GM18499 (cell line): ENCODE data around the gene TMEM18.
"Not testable (repeated sequence)": the region's sequence is repeated elsewhere in the genome, so short reads cannot be mapped to it uniquely, and the experiment has no call there.

Experiments used
- ATAC-seq: cut with Tn5 transposase; IDR thresholded peaks from one replicate; pipeline ENCODE4 v1.9.1; 2021; ENCODE audit warnings: moderate number of reproducible peaks; ENCODE audit not compliant: insufficient read depth, unreplicated experiment

Gene TMEM18

DNA sequence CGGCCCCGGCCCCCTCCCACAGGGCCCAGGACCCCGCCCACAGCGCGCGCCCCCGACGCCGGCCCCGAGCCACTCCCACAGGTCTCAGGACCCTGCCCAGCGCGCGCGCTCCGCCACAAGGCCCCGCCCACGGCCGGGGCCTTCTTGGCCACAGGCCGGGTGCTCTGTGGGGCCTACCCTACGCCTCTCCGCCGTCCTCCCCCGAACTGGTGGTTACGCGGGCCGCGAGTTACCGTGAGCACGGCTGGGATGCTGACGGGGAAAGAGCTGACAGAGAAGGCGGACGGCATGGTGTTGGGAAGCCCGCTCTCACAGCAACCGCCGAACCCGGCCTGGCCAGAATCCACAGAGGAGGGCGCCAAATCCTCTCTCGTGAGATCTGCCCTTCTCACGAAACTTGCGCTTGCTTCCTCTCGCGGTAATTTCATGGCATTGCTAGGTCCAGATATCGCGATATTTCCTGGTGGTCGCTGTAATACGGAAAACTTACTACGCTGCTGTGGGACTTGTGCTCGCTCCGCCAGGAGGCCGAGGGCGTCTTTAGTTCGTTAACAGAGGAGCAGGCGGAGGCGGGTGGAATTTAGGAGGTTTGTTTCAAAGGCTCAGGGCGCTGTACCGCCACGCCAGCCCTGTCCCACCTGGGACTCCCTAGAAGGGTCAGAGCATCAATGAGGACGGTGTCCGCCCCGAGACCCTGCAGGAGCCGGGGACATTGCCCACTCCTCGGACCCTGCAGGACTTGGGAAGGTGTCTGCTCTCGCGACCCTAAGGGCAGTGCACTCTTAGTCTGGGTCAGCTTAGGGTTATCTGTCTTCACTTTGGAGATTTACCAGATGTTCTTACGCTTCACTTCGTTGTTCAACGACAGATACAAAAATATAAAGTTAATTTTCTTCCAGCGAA, at the start of gene TMEM18:
Gene TMEM18 (minus strand): TSS at position 351 of the 903 bp plus-strand sequence. CDS start 61 bp downstream, at position 290.
- peak; percentile 52 for ATAC-seq

DNA sequence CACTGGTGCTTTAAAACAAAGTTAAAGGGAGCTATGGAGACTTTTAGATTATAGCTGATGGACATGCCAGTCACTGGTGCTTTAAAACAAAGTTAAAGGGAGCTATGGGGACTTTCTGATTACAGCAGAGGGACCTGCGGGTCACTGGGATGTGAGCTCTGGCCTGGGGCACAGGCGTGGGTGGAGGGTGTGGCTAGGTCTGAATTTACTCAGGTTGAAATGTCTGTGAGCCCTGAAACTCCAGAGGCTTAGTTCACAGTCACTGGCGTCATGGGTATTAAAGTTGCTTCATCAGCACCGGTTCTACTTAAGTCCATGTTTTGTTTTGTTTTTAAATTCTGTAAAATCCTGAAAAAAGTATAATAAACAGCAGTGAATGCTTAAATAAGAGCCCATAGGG, 49.0 kb upstream of the TMEM18 start:
- peak; percentile 80 for ATAC-seq

DNA sequence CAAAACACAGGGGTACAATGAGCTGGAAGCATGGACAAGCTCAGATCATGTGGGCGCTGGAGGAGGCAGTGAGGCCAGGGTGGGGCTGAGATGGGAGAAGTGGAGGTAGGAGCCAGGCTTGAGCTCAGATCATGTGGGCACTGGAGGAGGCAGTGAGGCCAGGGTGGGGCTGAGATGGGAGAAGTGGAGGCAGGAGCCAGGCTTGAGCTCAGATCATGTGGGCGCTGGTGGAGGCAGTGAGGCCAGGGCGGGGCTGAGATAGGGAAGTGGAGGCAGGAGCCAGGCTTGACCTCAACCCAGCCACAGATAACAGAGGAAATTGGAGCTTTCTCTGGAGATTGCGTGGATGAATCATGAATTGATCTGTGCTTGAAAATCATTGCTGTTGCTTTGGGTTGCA, 48.3 kb upstream of the TMEM18 start:
- no peak for ATAC-seq

DNA sequence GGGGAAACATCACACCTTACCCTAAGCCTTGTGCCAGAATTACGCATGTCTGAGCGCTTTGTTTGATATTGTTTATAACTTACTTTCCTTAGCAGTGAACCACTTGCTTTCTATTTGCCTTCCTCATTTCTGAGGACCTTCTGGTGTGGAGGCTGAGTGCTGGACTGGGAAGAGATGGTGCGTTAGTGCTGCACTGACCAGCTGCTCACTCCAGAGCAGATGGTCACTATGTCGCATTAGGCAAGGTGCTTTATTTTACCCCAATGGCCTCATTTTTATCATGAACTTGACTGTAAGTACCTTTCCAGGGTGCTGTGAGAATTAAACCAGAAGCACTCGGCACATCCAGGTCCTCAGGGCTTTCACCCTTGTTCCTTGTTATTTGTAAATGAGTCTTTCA, 46.6 kb upstream of the TMEM18 start:
- ATAC-seq: no peak

DNA sequence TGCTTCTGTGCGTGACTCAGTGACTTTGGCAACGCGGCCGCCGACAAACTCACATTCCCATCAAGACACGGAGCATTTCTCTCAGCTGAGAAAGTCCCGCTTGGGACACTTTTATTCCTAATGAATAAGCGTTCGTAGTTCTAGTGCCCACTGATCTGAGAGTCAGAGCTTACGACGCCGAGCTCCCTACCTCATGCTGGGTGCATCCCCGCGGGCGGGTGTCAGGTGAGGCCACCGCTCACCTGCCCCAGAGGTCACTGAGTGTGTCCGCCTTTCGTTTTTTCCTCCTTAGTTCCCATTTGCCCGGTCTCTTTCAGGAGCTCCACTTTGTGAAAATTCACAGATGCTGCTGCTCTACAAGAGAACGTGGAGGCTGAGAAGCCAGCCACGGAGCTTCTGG, 43.6 kb upstream of the TMEM18 start:
- ATAC-seq: no peak

DNA sequence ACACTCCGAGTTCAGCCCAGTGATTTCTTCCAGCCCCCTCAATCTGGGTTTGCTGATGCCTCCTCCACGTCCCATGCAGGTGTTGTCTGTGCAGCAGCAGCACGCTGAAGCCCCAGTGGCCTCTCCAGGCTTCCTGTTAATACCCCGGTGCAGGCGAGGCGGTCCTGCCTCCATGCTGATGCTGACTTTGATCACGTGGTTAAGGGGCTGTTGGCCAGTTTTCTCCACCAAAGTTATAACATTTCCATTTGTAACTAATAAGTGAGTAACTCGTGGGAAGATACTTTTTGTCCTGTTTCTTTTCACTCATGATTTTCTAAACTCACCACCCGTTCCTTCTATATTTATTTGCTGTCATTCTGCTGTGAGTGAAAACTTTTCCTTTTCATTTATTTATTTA, 42.5 kb upstream of the TMEM18 start:
- no peak for ATAC-seq

DNA sequence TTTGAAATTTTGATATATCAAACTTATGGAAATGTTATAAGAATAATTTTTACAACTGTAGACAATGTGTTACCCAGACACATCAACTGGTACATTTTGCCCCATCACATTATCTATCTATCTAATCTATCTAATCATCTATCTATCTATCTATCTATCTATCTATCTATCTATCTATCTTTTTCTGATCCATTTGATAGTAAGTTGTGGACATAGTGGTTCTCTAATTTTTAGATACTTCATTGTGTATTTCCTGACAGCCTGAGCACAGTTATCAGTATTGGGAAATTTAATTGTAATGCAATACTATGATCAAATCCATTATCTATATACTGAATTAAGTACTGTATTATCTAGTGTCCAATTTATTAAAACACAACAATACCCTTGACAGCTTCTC, 42.0 kb upstream of the TMEM18 start:
- ATAC-seq: no peak

DNA sequence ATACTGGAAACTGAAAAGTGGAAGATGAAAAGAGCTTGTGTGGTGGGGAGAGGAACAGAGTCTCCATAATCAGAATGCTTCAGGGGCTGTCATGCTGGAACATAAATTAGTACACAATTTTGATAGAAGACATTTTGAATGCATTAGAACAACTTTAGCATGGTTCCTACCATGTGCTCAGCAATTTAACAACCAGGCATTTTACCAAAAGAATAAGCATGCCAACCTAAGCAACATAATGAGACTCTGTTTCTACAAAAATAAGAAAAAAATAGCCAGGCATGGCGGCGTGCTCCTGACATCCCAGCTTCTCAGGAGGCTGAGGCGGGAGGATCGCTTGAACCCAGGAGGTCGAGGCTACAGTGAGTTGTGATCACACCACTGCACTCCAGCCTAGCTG, 40.5 kb upstream of the TMEM18 start:
- no peak for ATAC-seq

DNA sequence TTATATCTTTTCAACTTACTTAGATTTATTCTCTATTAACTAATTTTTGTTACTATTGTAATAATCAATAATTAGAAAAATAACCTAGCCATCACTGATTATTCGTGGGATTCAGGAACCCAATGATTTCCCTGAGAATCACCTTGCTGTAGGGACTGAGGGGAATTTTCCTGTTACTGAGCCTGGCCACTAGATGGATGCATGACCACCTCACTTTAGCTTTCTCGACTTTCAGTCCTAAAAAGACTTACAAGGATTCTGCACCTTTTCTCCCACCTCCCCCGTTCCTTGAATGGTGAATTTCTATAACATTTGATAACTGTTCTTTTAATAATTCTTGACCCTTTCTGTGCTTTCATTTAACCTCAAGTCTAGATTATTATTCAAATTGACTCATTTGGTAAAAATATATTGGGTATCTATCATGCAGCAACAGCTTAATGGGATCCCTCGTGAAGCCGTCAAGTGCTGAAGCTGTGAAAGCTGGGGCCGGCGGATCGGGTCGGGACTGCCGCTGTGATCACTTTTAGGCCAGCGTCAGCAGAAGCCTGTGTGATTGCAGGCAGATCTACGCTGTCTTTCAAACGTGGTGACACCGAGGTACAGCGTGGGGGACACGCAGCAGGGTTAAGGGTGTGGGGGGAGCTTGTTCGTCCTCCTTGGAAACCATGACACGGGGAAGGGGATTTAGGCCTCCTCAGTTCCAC, 38.8 kb upstream of the TMEM18 start:
- no peak for ATAC-seq

DNA sequence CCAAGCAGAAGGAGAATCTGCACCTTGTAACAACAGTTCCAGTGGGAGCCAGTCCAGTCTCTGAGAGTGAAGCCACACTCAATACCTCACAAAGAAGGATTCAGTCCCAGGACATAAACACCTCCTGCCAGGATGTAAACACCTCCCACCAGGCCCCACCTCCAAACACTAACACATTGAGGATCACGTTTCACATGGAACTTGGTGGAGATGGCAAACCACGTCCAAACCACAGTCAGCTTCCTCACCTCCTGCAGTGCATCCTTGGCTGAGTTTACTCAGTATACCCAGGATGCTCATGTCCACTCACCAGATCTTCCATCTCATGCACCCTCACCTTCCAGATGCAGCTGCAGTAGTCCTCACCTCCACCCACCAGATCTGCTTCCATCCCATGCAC, 37.8 kb upstream of the TMEM18 start:
- no peak for ATAC-seq

DNA sequence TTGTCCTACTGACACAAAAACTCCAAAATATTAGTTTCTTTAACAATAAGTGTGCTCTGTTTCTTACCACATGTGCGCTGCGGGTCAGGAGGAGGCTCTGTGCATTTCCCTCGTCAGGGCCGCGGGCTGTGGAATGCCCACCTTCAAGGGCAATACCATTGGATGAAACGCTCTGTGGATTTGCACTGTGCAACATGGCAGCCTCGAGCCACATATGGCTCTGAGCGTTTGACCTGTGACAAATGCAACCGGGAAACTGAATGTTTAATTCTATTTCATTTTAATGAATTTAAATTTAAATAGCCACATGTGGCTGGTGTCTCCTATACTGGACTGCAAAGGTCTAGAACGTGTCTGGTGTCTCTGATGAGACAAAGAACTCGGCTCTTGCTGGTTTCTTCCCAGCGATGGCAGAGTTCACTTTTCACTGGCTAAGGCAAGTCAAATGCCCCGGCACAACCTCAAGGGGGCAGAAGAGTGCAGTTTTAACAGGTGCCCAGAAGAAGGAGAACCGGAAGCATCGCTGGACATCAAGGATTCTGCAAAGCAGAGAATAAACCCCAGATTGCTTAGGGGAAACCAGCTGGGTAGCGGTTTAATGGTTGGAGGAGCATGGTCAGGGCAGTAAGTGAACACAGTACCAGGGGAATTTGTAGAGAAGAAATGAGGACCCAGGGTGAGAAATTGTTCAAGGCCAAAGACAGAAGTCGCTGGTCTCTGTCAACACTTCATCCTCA, 37.0 kb upstream of the TMEM18 start:
- ATAC-seq: peak; percentile 95

DNA sequence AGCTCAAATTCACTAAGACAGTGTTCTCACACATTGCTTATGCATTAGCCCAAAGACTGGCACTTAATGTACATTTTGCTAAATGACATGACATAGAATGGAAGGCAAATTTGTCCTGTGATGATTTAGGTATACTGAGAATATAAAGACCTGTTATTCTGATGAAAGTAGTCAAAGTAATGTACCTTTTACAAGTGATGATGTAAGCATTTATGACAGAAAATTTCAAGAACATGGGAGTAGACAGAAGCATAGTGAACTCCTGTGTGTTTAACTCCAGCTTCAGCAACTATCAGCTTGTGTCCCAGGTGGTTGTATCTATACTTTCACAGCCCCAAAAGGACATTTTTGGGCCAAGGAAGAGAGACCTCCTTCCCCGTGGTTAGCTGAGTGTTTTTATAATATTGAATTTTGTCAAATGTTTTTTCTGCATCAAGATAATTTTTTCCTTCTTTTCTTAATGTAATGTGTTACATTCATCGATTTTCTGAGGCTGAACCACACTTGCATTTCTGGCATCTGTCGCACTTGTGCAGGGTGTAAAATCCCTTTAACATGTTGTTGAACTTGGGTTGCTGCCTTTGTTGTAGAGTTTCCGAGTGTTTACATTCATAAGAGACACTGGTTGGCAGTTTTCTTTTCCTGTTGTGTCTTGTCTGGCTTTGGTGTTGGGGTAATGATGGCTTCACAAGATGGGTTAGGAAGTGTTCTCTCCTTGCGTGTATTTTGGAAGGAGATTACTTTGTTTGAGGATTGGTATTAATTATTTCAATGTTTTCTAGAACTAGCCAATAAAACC, 33.9 kb upstream of the TMEM18 start:
- no peak for ATAC-seq

DNA sequence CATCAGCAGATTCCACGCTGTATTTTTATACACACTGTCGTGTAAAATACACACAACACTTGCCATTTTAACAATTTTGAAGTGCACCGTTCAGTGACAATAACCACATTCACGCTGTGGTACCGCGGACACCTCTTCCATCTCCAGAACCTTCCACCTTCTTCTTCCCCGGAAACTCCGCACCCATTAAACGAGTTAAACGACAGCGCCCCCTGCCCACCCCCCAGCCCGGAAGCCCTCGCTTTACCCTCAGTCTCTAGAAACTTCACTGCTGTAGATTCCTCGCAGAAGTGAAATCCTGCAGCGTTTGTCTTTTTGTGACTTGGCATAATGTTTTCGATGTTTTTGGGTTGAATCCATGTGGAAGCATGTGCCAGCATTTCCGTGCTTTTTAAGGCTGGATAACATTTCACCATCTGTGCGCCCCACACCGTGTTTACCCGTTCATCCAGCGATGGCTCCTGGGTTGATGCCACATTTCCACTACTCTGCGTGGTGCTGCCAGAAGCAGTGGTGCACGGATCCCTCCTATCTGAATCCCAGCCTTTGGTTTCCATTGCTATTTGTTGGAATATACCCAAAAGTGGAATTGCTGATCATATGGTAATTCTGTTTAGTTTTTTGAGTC, 32.0 kb upstream of the TMEM18 start:
- no peak for ATAC-seq

DNA sequence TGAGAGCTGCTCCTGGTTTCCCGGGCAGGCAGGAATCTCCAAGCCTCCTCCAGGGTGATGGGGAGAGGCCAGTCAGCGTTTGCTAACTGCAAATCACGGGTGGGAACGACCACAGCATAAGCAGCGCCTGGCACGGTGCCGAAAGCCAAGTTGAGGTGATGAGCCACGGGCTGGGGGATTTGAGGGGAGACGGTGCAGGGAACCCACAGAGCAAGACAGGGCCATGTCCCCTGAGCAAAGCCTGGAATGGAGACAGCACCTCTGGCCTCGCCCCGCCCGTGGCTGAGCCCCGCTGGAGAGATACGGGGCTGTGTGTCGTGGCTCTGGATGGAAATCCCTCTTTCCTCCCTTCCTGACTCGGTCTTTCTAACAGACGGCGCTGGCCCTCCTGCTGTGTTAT, 31.5 kb upstream of the TMEM18 start:
- no peak for ATAC-seq

DNA sequence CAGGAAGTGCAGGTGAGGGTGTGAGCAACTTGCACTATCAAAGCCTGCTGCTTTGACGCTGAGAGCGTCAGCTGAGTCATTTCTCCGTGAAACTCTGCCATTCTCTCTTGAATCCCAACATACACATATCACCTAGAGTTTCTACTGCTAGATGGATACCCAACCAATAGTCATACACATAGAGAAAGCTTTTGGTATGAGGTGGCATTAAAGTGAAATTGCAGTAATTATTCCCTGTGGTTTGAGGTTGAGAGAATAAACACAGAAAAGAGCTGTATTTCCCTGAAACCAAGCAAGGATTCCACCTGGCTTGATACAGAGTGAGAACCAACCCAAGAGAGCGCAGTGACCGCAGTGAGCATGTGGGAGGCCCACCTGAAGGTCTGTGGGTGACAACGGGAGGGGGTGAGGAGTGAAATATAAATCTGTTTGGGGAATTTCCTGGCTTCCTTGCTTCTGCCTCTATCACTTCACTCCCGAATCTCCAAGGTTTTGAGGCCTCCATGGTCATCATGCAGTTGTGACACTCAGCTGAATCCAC, 28.8 kb upstream of the TMEM18 start:
- ATAC-seq: peak; percentile 98

DNA sequence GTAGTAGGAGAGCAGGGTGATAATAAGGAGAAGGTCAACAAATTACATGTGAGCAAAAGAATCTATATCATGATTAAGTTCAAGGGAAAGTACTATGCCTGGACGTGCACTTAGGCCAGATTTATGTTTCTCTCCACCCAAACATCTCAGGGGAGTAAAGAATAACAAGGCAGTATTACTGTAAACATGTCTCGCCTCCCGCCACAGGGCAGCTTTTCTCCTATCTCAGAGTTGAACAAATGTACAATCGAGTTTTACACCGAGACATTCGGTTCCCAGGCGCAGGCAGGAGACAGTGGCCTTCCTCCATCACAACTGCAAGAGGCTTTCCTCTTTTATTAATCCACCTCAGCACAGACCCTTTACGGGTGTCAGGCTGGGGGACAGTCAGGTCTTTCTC, 25.6 kb upstream of the TMEM18 start:
- ATAC-seq: not testable (repeated sequence)

DNA sequence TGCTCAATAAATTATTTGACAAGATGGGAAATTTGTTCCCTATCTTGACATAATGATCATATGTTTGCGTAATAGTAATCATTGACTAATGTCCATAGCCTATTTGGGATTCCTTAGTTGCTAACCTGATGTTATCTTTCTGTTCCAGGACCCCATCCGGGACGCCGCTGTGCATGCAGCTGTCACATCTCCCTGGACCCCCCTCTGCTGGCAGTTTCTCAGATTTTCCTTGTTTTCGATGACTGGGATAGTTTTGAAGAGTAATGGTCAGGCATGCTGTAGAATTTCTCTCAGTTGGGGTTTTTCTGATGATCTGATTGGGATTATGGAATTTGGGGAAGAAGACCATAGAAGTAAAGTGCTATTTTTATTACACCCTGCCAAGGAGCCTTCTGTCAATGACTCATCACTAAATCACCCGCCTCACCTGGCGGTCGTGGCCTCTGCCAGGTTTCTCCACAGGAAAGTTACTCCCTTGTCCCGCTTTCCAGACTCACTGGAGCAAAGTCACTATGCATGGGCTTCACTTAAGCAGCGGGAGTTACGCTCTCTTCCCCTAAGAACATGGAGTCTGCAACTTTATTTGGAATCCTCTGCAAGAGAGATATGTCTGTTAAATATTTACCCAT, 19.9 kb upstream of the TMEM18 start:
- no peak for ATAC-seq

DNA sequence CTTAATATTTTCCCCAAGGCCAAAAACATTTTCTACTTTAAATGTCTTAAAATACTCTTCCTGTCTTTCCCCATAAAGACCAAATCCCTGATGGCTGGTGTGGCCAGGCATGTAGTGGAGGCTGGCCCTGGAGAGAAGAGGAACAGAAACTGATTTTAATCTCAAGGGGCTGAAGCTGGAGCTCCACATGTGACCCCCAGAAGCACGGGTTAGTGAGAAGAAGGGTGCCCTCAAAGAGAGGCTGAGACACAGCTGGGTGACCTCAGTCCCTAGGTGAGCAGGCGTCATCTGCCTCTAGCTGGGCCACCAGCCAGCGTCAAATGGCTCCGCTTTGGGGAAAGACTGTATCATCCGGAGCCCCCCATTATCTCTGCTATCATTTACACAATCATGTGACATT, 19.3 kb upstream of the TMEM18 start:
- peak; percentile 94 for ATAC-seq

DNA sequence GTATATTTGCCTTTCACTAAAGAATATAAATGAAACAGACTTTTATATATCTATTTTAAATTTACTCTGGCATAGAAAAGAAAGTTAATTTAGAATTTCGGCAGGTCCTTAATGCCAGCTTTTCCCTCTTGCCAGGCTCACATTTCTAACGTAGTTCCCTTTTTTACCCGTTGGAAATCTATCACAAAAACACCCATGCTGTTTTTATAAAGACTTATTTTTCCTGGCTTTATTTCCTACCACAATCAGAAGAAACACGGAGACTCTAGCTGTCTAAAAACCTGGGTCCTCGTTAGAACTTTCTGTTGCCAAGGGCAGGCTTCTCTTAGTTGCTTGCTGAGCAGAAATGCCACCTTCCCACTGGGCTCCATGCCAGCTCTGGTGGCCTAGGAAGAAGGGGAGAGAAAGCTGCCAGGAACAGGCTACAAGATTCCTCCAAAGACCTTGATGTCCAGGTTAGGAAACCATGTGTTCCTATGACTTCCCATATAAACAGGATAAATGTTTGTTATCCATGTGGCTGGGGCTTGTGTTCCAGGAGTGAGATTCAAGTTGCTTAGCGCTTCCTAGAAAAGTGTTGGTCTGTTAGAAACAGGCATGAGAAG, 17.8 kb upstream of the TMEM18 start:
- ATAC-seq: no peak
